Stimulated activated CD8-positive, alpha-beta memory T cell treated with anti-CD3 and anti-CD28 coated beads, Interleukin-2, amount 100 ng/mL, for 1 hour (primary cell): Measurements from ENCODE around the gene VAPA.
"Not testable (repeated sequence)": the region's sequence is repeated elsewhere in the genome, so short reads cannot be mapped to it uniquely, and the experiment has no call there.

ENCODE experiments used
- DNase-seq, 2 donors: peaks; one replicate each; pipeline ENCODE4 v3.0.0-alpha.2; 2020; ENCODE audit warnings: low read depth in 2 of 2

Gene VAPA

DNA sequence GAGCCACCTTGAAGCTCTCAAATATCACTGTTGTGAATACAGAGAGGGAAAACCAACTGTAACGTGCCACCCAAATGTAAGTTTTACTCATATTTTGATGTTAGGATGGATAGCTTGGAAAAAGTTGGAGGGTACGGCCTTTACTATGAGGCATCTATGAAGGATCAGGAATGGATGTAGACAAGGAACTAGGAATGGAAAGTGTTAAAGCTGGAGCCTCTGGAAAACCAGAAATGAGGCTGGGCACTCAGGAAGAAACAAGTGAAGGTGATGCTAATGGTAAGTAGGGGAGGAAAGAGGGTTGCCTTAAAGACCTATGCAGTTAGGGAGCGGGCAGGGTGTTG, 27.8 kb upstream of the VAPA start:
- DNase-seq = no peak

DNA sequence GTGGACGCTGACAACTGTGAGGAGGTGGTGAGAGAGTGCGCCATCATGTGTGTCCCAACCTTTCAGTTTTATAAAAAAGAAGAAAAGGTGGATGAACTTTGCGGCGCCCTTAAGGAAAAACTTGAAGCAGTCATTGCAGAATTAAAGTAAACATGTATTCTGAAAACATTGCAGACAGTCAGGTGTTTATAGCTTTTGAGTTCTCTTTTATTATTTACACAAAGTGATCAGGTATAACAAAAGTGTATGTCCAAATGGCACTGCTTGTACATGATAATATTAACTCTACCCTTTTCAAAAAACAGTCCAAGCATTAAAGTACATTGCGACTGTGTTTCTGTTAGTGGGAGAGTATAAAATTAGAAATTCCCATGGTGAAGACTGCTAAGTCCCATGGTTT, 25.8 kb upstream of the VAPA start:
- DNase-seq = no peak

DNA sequence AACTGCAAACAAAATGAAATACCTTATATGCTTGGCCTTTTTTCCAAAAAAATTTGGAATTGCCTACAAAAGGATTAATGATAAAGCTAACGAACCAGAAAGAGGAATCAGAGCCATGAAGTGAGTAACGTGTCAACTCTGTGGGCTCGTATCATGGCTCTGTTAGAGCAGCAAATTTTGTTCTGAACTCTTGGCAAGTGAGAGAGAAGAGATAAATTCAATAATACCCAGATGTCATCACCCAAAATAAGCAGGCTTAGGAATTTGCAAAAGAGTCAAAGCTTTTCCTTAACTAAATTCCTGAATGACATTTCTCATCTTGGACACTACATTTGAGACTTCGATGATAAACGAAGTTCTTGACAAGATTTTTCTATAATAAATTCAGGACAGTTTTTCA, 23.6 kb upstream of the VAPA start:
- DNase-seq = no peak

DNA sequence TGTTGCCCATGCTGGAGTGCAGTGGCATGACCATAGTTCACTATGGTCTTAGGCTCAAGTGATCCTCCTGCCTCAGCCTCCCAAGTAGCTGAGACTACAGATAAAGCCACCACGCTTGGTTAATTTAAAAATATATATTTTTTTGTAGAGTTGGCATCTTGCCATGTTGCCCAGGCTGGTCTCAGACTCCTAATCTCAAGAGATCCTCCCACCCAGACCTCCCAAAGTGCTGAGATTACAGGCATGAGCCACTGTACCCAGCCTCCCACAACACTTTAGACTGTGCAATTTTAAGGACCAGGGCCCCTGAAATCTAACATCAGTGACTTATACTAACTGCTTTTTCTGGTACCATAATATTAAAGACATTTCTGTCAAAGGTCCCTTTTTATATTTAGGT, 22.9 kb upstream of the VAPA start:
- DNase-seq = no peak

DNA sequence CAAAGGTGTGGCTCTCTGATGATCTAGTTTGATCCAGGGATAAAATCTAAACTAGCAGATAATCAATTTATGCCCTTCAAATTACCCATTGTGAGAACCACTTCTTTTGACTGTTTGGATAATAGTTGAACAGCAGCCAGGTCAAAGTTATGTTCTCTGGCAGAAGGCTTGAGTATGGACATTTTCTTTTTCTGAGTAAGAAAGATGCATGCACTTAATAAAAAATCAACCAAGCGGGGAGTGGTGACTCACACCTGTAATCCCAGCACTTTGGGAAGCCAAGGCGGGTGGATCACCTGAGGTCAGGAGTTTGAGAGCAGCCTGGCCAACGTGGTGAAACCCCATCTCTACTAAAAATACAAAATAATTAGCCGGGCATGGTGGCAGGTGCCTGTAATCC, 22.3 kb upstream of the VAPA start:
- not testable (repeated sequence) for DNase-seq

DNA sequence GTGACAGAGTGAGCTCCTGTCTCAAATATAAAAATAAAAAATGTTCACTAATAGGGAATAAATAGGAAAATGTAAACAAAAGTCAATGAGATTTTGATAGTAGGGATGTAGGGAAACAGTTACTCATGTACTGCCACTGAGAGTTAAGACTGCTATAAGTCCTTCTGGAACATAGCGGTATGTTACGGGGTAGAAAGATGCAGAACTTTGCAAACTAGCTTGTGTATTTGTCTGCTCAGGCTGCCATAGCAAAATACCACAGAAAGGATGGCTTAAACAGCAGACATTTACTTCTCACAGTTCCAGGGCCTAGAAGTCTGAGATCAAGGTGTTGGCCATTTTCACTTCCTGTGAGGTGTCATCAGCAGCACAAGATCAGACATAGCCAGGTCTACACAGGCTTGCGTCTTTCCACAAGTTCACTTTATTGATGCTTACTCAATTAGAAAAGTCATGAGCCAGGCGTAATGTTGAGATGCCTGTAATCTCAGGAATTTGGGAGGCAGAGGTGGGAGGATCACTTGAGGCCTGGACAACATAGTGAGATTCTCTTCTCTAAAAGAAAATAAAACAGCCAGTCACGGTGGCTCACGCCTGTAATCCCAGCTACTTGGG, 19.3 kb upstream of the VAPA start:
- DNase-seq = no peak

DNA sequence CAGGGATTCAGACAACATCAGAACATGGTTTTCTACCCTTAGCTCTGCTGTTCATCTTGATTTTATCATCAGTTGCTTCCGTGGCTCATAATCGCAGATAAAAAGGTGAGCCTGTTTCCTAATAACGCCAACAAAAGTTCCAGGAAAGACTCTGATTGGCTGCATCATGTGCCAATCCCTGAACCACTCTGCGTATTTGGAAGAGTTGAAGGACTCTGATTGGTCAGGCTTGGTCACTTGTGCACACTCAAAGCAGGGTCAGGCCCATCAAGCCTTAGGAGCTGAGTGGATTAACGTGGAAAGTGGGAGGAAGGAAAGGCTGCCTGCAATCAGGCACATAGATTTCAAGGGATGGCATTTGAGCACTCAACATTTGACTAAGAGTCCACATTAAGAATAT, 16.7 kb upstream of the VAPA start:
- DNase-seq = no peak

DNA sequence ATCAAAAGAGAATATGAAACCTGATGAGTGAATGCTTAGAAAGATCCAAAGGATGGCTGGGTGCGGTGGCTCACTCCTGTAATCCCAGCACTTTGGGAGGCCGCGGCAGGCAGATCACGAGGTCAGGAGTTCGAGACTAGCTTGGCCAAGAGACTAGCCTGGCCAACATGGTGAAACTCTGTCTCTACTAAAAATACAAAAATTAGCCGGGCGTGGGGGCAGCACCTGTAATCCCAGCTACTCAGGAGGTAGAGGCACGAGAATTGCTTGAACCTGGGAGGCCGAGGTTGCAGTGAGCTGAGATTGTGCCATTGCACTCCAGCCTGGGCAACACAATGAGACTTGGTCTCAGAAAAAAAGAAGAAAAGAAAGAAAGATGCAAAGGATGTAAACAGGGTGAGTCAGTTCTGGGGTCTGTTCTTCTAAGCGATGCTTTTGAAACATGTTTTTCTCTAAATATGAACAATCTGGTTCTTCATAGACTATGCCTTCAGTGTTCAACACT, 16.0 kb upstream of the VAPA start:
- not testable (repeated sequence) for DNase-seq

DNA sequence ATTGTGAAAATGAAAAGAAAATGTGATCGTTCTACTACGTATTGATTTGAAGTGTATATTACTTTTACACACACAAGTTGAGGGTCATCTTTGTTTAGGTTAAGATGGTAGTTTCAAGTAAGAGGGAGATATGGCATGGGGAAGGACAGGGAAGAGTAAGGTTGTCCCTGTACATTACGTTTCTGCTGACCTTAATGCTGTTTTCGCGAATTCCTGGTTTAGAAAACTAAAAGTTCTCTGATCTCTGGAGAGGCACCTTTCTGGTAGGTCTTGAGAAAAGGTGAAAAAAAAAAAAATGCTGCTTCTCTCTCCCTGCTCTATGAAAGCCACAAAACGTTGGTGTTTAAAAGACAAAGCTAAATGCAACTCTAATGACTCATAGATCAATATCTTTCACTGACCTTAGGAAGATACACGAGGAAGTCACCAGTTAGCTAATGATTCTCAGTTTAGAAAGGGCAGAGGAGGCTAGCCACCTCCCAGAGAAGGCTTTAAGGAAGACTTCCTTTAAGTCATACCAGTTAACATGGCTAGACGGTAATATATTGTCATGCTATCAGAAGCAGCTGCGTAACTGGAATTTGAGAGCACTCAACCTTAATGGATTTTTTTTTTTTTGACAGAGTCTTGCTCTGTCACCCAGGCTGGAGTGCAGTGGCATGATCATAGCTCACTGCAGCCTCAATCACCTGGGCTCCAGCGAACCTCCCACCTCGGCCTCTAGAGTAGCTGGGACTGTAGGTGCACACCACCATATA, 14.8 kb upstream of the VAPA start:
- no peak for DNase-seq

DNA sequence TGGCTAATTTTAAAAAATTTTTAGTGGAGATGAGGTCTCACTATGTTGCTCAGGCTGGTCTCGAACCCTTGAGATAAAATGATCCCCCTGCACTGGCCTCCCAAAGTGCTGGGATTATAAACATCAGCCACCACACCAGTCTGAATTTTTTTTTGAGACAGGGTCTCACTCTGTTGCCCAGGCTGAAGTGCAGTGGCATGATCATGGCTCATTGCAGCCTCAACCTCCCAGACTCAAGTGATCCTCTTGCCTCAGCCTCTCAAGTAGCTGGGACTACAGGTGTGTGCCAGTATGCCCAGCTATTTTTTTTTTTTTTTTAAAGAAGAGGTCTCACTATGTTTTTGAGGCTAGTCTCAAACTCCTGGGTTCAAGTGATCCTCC, 14.3 kb upstream of the VAPA start:
- DNase-seq = not testable (repeated sequence)

DNA sequence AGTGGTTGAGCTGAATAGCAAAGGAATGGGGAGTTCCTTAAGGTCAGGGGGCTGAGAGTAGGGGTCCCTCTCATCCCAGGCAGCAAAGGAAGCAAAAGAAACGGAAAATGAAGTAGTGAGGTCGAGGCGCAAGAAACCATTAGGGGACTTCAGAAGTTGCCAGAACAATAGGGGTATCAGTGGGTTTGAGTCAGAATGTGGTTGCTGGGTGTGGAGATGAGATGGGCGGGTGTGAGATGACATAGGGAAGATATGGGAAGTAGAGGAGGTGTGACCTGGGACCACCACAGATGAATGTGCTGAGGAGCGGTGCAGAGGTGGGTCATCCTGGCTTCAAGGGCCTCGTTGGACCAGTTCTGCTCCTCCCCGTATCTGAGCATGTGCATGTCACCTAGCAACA, 13.1 kb upstream of the VAPA start:
- DNase-seq = no peak

DNA sequence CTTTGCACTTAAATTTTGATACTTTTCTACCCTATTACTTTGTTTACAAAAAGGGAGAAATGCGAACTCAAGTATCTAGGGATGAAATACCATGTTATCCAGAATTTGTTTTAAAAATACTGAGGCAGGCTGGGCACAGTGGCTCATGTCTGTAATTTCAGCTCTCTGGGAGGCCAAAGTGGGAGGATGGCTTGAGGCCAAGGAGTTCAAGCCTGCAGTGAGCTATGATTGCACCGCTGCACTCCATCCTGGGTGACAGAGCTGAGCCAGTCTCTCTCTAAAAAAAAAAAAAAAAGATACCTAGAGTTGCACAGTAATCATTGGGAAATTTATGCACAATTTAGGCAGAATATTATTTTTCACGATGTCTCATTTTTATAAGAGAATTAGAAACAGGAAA, 12.4 kb upstream of the VAPA start:
- DNase-seq = no peak

DNA sequence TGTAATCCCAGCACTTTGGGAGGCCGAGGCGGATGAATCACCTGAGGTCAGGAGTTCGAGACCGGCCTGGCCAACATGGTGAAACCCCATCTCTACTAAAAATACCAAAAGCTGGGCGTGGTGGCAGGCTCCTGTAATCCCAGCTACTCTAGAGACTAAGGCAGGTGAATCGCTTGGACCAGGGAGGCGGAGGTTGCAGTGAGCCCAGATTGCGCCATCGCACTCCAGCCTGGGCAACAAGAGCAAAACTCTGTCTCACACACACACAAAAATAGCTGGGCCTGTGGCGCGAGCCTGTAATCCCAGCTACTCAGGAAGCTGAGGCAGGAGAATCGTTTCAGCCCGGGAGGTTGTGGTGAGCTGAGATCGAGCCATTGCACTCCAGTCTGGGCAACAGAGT, 11.6 kb upstream of the VAPA start:
- DNase-seq = not testable (repeated sequence)

DNA sequence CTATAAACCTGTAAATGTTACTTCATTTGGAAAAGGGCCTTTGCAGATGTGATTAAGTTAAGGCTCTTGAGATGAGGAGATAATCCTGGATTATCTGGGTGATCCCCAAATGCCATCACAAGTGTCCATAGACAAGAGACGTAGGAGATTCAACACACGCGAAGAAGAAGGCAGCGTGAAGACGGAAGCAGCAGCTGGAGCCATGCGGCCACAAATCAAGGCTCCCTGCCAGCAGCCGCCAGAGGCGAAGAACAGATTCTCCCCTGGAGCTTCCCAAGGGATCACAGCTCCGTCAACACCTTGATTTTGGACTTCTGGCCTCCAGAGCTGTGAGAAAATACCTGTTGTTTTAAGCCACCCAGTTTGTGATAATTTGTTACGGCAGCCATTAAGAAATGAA, 11.0 kb upstream of the VAPA start:
- no peak for DNase-seq

DNA sequence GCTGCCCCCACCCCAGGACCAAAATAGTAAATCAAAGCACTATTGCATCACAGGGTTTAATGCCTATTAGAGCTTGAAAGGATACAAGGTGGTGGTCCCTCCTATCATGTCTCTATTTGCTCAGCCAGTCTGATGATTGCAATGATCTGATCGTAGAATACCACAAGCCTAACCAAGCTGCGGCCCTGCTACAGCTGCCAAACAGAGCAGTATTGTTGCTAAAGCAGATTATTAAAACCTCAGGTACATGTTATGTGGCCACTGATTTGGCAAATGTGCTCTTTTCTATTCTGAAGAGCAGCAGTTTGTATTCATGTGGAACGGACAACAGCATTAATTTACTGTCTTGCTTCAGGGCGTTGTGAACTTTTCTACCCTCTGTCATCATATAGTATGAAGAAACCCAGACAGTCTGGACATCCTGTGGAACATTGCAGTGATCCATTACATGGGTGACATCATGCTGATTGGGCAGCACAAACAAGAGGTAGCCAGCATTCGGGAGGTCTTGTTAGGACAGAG, 8.4 kb upstream of the VAPA start:
- DNase-seq = no peak

DNA sequence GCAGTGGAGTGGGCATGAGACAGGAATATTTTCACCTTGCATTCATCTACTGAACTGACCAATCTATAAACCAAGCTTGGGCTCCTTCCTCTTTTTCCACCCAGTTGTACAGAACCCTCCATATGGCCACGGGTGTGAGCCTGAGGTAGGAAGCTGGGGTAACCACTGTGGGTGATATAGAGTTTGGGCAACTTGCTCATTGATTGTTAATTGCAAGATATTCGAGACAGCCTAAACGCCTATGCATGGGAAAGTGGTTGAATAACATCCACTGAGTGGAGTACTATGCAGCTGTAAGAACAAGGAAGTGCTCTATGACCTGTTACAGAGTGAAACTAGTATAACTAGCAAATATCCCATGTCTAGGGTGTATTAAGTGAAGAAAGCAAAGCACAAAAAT, 7.3 kb upstream of the VAPA start:
- DNase-seq = no peak

DNA sequence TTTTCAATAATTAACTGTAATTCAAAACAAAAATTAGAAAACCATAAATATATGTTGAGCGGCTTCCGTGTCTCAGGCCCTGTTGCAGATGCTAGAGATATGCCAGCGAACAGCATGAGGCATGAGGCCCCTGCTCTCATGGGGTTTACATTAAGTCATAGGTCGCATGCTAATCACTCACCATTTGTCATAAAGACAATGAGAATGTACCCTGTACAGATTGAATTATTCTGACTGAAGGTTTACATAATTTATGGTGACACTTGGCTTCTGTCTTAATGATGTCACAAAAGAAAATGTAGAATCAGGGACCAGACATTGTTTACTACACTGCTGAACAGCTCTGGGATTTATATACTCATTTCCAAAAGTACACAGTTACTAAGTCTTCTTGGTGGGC, 5.9 kb upstream of the VAPA start:
- no peak for DNase-seq

DNA sequence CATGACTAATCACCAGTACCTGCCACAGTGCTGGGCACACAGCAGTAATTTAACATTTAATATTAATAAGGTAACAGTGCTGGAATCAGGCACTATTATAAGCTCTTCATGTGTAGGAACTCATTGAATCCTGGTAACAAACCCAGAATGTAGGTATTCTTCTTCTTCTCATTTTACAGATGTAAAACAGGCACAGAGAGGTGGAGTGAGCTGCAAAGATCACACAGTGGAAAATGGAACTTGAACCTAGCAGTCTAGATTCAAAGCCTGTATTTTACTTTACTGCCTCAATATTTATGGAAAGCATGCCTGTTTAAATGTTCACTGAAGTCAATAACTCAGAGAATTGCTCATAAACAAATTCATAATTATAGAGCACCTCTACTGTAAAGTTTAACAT, 3.7 kb upstream of the VAPA start:
- DNase-seq = no peak

DNA sequence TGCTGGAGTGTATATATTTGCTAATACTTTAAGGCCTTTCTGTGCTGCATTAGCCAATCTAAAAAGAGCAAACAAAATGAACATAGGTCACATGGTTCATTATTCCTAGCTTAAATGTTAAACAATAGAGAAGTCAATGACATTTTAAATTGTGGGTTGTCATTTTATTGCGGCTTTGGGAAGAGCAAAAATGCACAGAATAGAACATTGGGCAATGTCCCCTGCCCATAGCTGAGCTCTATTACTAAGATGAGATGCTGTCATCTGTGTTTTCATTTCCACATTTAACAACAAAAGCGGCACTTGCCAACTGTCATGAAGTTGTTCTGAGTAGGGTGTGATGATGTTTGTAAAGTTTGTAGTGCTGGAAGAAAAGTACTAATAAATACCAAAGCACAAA, 3.2 kb upstream of the VAPA start:
- no peak for DNase-seq

DNA sequence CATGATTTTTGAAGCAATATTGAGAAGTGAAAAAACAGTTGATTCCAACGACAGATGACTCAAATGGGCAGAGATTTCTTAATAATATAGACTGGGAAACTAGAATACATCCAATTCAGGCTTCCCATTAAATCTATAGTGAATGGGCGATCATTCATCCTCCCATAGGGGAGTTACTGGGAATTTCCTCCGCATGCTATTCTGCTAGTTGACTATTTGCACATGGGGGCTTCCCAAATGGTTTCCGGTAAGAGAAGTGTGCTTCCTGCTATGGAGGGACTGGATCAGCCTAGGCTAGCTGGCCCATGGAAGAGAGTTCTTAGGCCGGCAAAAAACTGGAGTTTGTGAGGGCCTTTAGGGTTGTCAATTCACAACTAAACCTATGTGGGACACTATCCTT, 2.6 kb upstream of the VAPA start:
- DNase-seq = no peak

DNA sequence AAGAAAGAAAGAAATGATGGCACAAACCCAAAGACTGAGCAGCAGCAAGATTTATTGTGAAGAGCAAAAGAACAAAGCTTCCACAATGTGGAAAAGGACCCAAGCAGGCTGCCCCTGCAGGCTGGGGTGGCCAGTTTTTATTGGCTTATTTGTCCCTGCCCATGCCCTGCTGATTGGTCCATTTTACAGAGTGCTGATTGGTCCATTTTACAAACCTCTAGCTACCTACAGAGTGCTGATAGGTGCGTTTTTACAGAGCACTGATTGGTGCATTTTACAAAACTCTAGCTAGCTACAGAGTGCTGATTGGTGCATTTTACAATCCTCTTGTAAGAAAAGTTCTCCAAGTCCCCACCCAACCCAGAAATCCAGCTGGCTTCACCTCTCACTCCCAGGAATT, 1.5 kb upstream of the VAPA start:
- DNase-seq = not testable (repeated sequence)

DNA sequence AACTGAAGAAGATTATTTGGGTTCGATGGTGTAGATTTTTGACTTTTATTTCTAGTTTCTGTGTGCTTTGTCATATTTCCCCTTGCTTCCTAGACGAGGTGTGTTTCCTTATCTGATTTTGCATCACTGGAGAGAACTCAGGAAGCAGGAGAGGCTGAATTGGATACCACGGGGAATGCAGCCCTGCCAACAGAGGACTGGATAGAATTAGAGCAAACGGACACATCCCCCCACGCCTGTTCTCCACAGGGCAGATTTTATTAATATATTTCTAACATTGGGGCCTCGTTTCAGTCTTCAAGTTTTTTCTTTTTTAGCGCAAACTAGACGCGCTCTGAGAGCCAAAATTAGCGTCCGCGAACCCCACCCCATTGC, 678 bp upstream of the VAPA start:
- DNase-seq = no peak

DNA sequence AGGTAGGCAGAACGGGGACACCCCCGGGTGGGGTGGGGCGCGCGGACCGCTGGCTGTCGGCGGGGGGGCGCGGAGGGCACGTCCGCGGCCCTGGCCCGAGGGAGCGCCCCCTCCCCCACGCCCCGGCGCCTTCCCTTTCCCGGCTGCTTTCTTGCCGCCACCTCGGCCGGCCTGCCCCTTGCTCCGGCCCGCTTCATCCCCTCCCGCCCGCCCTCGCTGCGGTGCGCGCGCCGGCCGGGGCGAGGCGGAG, 443 bp downstream of the VAPA start:
- DNase-seq = no peak
